Lower leg skin (tissue), 3 donors: ENCODE measurements around the gene VPS33B.

Experiments
- CTCF ChIP-seq, 3 donors: fragments of 450-650 bp; IDR thresholded peaks; one replicate each; pipeline ENCODE4 v1.5.1; 2016; ENCODE audit warnings: antibody characterized with exemption in 3 of 3, mild to moderate bottlenecking in 3 of 3, moderate library complexity in 2 of 3
- POLR2A ChIP-seq, 2 donors: fragments of 450-650 bp; IDR thresholded peaks; one replicate each; pipeline ENCODE4 v1.6.1; 2016 to 2017; ENCODE audit warnings: antibody characterized with exemption in 2 of 2, mild to moderate bottlenecking in 1 of 2, moderate library complexity in 1 of 2

- TF ChIP-seq POLR2A (IDR thresholded peaks at IDR 0.05) (no peak), CTCF (IDR thresholded peaks at IDR 0.05) (no peak)
Measured at GRCh38 chr15:91007266-91007665, 15.1 kb downstream of the VPS33B start.
